Activated gamma-delta T cell (primary cell): ENCODE measurements around the gene FARP1.
"Not testable (repeated sequence)": the region's sequence is repeated elsewhere in the genome, so short reads cannot be mapped to it uniquely, and the experiment has no call there.

ENCODE experiments used
- DNase-seq: peaks from one replicate; lab custom pipeline; 2025; lab: John Stamatoyannopoulos, UW

FARP1 gene

GRCh38 chr13:98260357-98261164 is 117.7 kb downstream of the FARP1 start:
- no peak for DNase-seq

GRCh38 chr13:98261165-98261702 is 118.3 kb downstream of the FARP1 start:
- DNase-seq, result no peak

GRCh38 chr13:98262292-98262691 is 119.4 kb downstream of the FARP1 start:
- DNase-seq, result no peak

- no peak for DNase-seq
Measured at GRCh38 chr13:98263841-98264240, 120.9 kb downstream of the FARP1 start.

GRCh38 chr13:98264877-98265276 is 122.0 kb downstream of the FARP1 start:
- no peak for DNase-seq

- no peak for DNase-seq
Measured at GRCh38 chr13:98265692-98266551, 123.0 kb downstream of the FARP1 start.

- no peak for DNase-seq
Measured at GRCh38 chr13:98267080-98267912, 124.4 kb downstream of the FARP1 start.

GRCh38 chr13:98269386-98269785 is 126.5 kb downstream of the FARP1 start:
- no peak for DNase-seq

GRCh38 chr13:98270819-98271218 is 127.9 kb downstream of the FARP1 start:
- DNase-seq, result no peak

- not testable (repeated sequence) for DNase-seq
Measured at GRCh38 chr13:98271646-98272045, 128.8 kb downstream of the FARP1 start.

- no peak for DNase-seq
Measured at GRCh38 chr13:98272549-98272948, 129.7 kb downstream of the FARP1 start.

- no peak for DNase-seq
Measured at GRCh38 chr13:98273067-98273823, 130.4 kb downstream of the FARP1 start.

- DNase-seq, result no peak
Measured at GRCh38 chr13:98273824-98274742, 131.2 kb downstream of the FARP1 start.

GRCh38 chr13:98274921-98275487 is 132.1 kb downstream of the FARP1 start:
- DNase-seq, result no peak

GRCh38 chr13:98275681-98276171 is 132.8 kb downstream of the FARP1 start:
- no peak for DNase-seq

GRCh38 chr13:98276486-98276885 is 133.6 kb downstream of the FARP1 start:
- no peak for DNase-seq

GRCh38 chr13:98278068-98278724 is 135.3 kb downstream of the FARP1 start:
- DNase-seq, result no peak

GRCh38 chr13:98279473-98280175 is 136.7 kb downstream of the FARP1 start:
- no peak for DNase-seq
